K562 (cell line): Measurements from ENCODE around the gene MEX3C.

ENCODE experiments used
- ATF7 ChIP-seq: fragments of 450-650 bp; IDR thresholded peaks from 2 replicates; pipeline ENCODE4 v1.7.1; 2014; ENCODE audit warnings: mild to moderate bottlenecking, moderate library complexity
- RAD21 ChIP-seq, 2 experiments: fragments of 250-450 bp in 1 of 2; fragments of 450-650 bp in 1 of 2; sonication (Bioruptor Pico) in 1 of 2; formaldehyde crosslinking in 1 of 2; IDR thresholded peaks in 1 of 2; conservative IDR thresholded peaks in 1 of 2; 2 replicates each; pipeline versions ENCODE4 v1.4.0 to v1.8.0; 2020 to 2022; ENCODE audit warnings: mild to moderate bottlenecking in 2 of 2, moderate library complexity in 1 of 2
- SRSF9 ChIP-seq: fragments of 200-400 bp; formaldehyde crosslinking; IDR thresholded peaks from 2 replicates; pipeline ENCODE4 v1.6.1; 2017; ENCODE audit warnings: low read depth, low read length, borderline replicate concordance

GRCh38 chr18:51133580-51134160, 63.8 kb downstream of the MEX3C start:
- TF ChIP-seq SRSF9 (no peak), ATF7 (no peak), RAD21 (CRISPR knock-in tag; conservative IDR thresholded peaks at IDR 0.05 in 1 of 2, IDR thresholded peaks at IDR 0.05 in 1 of 2) (no peak)
